GM18909 (cell line): ENCODE measurements around the gene KCNK18.
"Not testable (repeated sequence)": the region's sequence is repeated elsewhere in the genome, so short reads cannot be mapped to it uniquely, and the experiment has no call there.

Experiments
- ATAC-seq: cut with Tn5 transposase; IDR thresholded peaks from one replicate; pipeline ENCODE4 v1.9.1; 2021; ENCODE audit warnings: mild to moderate bottlenecking; ENCODE audit not compliant: unreplicated experiment, poor library complexity

Gene KCNK18

DNA sequence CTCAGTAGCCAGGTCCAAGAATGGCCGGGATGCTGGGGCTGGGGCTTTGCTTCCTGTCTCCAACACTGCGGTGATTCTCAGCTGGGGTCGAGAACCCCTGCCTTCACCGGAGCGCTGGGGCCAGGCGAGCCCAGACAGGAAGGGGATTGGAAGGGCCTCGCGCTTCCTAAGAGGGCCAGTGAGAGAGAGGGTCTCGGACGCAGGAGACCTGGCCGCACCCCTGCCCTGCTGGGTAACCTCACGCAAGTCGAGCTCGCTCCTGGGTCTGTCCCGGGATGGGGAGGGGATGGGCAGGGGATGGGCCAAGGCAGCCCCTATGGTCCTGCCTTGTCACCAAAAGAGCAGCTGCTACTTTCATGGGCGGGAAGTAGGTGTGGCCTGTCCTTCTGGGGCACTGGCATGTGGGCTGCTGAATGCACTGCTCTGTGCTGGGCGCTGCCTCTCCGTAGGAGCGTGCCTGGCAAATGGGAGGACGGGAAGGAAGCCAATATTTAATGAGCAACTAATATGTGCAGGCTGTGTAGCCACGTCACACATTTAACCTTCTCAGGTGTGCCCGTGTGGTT is 20.0 kb downstream of the KCNK18 start:
- ATAC-seq = peak; percentile 49

DNA sequence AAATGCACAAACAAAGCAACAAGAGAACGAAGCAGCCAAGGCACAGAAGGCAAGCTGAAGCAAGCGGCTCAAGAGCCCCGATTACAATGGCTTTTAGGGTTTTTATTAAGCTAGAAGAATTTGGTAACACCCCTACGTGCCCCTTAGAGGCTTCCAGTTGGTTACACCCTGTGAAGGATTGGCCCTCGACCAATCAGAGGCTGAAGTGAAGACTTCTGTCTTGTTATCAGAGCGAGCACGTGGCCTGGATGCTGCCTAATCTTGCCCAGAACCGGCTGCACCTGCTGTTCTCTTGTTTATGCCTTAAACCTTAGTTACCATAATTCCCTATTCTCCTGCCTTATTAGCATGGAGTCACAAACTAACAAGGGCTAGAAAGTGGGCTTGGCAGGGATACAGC is 21.4 kb downstream of the KCNK18 start:
- ATAC-seq = no peak

DNA sequence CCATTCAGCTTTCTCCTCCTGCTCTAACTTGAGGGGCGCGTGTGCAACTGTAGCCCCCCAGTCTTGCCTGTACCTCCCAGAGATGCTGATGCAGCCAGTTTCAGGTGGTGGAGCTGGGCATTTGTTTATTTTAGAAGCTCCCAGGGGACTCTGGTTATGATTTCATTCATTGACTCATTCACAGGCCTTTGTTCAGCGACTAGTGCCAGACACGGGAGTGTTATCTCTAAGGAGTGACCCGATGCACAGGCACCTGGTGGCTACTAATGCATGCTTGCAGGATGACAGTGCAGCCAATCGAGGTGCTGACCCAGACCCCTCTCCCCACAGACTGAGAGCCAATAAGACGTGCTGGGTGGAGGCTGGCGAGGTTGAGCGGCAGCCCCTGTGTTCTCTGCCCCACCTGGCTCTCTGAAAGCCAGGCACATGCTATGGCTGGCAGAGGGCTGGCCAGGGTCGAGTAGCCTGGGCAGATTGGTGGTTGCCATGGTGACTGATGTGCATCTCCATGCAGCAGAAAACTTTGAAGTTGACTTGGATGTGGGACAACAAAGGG is 23.9 kb downstream of the KCNK18 start:
- no peak for ATAC-seq

DNA sequence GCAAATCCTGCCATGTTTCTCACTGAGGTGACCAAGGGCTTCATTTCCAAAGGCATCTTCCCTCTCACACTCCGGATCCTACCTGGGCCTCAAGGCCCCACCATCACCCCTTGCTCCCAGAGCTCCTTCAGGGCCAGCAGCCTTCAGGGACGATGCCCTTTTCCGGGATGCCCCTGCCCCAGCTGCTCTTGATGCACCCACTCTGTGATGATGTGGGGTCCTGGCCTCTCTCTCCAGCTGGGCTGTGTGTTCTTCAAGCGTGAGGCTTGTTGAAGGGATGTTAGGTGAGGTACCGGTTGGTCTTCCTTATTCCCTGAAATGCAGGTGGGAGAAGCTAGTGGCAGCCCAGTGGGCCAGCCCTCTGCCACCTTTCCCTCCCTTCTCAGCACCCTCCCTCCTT is 25.3 kb downstream of the KCNK18 start:
- ATAC-seq = no peak

DNA sequence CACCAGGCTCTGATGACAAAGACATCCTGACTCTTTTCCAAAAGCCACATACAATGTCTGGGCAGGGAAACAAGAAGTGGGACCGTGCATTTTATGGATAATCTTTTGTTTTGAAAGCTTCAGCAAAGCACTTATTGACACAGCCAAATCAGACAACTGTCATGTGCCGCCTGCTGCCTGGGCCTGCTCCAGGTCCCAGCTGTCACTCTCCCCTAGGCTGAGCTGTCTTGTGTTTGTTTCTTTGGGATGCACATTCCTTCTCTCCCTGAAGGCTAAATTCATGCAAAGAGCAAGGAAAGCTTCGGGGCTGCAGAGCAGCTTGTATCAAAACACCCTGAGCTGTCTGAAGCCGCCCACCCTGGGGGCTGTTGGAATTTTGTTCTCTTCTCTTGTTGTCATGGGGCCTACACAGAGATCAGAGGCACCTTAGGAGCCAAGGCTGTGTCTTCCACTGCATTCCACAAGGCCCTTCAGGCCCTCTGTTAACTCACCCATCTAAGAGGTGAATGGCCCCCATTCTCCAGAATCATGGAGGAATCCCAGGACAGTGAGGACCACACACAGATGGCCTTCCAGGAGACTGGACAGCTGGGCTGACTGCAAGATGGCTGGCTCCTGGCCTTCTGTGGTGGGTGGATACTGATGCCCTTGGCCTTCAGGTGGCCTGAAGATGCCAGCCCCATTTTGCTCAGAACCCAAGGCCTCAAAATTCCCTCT is 25.8 kb downstream of the KCNK18 start:
- ATAC-seq = no peak

DNA sequence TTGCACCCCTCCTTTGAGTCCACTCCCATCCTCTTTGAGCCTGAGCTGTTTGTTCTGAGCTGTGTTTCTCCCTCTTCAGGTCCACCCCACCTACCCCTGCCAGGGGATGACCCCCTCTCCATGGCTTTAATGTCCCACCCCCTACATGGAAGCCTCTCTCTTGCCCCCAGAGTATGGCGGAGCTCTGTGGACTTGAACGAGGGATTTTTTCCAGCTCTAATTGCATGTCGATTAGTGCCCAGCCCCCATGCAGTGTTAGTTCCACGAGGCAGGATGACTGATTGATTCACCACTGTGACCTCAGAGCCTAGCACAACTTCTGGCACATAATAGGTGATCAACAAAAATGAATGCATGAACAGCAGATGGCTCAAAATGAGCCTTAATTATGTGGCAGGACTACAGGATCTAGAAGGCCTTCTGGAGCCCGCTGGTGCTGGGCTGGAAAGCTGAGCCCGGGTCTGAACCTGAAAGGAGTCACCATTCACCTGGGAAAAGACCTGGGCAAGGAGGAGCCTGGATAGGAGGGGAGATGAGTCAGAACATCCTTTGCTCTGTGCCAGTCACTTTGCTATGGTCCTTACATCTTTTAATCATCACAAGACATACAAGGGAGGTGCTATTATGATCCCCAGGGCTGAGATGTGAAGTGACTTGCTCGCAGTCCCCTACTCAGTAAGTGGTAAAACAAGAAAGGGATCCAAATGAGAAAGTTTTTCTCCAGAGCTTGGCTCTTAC is 26.6 kb downstream of the KCNK18 start:
- no peak for ATAC-seq

DNA sequence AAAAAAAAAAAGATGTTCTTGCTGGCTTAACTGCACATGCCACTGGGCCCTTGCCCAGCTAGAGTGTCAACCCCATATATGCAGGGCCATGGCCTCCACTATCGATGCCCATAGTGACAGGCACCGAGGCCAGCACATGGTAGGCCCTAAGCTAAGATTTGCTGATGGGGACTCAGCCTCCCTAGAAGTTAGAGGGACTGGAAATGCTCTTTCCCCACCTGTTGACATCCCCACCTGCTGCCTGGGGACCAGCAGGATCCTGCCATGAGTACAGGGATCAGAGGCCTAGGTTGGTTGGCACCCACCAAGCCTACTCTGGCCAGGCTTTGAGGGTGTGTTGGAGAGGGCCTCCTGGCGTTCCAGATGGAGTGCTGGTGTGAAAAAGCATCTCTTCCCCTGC is 27.6 kb downstream of the KCNK18 start:
- ATAC-seq = no peak

DNA sequence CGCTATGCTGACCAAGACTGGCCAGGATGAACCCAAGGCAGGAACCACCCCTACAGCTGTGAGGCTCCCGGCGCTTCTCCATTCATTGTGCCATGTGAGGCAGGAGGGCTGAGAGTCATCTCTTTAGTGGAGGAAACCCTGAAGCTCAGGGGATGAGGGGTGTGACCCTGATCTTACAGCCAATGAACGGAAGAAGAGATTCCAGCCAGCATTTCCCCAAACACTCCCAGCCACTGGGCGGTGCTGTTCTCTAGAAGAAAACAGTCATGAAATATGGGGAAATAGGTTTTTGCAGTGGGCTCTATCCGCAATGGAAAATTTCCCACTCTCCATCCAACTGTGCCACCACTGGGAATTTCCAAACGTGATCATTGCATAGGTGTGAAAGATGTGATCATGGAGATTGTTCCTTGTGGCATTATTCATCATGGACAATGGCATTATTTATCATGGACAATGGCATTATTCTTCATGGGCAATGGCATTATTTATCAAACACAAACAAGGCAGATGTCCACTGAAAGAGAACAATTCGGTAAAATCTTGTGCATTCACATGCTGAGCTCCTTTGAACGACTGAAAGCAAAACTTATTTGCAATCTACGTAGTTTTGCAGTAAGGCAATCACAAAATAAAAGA is 29.6 kb downstream of the KCNK18 start:
- ATAC-seq = no peak

DNA sequence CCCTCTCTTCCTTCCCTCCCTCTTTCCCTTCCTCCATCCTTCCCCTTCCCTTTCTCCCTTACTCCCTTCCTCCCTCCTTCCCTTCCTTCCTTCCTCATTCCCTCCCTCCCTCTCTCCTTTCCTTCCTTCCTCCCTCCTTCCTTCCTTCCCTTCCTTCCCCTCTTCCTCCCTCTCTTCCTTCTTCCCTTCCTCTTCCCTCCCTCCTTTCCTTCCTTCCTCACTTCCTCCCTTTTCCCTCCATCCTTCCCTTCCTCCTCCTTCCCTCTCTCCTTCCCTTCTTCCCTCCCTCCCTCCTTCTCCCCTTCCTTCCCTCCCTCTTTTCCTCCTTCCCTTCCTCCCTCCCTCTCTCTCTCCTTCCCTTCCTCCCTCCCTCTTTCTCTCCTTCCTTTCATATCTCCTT is 30.9 kb downstream of the KCNK18 start:
- ATAC-seq = no peak

DNA sequence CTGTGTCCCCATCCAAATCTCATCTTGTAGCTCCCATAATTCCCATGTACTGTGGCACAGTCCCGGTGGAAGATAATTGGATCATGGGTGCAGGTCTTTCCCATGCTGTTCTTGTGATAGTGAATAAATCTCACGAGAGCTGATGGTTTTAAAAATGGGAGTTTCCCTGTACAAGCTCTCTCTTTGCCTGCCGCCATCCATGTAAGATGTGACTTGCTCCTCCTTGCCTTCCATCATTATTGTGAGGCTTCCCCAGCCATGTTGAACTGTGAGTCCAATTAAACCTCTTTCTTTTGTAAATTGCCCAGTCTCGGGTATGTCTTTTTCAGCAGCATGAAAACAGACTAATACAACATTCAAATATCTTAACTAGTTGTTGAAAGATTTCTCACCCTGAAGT is 32.8 kb downstream of the KCNK18 start:
- ATAC-seq = not testable (repeated sequence)

DNA sequence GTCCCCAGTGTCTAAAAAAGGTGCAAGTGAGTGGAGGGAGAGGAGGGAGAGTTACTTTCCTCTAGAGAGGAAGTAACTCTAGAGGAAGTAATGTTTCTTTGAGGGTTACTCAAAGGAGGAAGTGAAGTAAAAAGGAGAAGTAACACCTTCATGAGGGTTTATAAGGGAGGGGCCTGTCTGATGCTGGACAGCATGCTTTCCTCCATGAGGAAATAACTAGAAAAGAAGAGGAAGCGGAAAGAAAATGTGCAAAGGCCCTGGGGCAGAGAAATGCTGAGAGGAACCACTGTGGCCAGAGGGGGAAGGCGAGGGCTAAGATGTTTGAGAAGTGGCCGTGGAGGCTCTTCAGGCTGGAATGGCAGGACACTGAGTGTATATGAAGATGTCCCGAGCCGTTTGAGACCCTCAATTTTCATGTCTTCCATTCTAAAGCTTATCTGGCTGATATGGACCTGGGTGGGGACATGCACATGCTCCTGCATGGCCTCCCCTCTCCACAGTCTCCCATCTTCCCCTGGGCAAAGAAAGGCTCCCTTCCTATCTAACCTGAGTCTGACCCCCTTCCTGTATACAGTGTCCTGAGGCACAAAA is 40.2 kb downstream of the KCNK18 start:
- ATAC-seq = peak; percentile 69

DNA sequence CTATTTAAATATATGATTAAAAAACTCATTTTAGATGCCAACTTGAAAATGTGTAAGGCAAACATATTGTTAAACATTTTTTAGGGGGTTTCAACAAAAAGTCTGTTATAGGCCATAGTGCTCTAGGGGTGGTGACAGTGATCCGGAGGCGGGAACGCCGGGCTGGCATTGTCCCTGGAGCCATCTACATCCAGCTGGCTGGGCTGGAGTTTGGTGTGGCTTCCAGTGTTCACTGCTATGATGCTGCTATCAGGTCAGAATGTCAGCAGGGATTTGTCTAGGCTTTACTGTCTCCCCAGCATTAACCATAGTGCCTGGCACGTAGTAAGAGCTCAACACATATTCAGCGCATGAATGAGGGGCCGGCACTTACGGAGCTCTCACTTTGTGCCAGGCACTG is 41.8 kb downstream of the KCNK18 start:
- no peak for ATAC-seq

DNA sequence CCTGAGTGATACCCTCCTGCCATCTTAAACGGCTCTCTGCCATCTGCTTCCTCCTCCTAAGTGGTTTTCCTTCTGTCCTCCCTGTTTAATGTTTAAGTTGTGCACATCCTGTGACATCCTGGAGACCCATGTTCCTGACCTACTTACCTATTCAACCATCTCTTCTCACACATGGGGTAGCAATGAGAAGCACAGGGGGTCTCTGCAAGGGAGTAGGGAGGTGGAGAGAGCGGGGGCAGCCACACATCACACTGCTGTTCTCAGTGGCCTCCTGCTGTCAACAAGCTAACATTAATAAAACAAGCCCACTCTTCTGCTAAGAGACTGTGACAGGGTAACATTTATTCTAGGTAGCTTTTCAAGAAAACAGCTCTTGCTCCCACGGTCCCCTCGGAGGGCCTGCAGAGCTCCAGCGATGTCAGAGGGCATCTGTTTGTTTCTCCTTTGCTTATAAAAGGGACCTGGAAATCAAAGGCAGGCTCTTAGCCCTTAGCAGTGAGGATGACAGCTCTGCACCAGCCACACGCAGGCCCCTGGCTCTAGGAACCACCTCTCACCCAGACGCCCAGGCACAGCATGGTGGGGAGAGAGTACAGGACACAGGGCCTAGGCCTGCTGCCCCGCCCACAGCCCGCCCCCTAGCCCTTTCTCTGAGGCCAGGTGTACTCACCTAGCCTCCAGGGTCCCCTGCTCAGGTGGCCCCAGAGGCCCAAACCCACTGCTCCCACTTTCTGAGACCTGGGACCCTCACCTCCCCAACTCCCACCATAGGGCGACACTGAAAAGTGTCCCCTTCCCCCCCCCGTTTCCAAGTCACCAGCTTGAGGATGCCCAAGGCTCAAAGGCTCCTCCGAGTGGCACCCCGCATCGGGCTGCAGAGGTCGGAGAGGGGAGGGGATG is 42.7 kb downstream of the KCNK18 start:
- no peak for ATAC-seq

DNA sequence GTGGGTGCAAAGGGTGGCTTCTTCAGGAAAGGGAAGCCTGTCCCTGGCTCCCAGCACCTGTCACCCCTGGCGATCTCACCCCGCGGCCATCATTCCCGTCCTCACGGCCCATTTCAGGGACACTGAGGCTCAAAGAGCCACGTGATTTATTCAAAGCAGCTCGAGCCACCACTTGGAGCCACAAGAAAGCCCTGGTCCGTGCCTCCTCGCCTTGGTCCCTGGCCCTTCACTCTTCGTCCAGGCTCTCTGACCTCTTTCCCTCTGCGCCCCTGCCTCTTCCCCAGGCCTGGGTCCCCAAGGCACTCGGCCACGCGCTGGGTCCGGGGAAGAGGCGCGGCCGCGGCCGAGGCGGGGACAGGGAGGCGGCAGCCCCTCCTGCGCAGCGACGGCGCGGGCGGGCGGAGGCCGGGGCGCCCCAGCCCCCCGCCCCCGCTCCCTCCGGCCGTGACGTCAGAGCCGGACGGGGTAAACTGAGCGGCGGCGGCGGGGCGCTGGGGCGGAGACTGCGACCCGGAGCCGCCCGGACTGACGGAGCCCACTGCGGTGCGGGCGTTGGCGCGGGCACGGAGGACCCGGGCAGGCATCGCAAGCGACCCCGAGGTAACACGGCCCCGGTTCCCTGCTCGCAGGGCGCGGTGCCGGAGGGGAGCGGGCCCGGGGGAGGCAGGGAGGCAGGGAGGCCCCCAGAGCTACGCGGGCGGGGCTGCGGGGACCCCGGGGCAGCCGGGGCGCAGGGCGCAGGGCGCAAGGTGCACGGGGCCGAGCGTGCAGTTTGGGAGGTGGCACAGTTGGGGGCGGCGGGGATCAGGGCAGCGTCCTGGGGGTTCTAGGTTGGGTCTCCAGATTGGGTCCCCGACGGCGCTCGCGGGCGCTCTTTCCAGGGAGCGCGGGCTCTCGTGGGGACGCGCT is 43.6 kb downstream of the KCNK18 start, which contains the start of gene SLC18A2:
Gene SLC18A2 (plus strand): TSS at position 494 of the 909 bp plus-strand sequence. CDS start 580 bp downstream, outside the sequence.
- ATAC-seq = no peak

DNA sequence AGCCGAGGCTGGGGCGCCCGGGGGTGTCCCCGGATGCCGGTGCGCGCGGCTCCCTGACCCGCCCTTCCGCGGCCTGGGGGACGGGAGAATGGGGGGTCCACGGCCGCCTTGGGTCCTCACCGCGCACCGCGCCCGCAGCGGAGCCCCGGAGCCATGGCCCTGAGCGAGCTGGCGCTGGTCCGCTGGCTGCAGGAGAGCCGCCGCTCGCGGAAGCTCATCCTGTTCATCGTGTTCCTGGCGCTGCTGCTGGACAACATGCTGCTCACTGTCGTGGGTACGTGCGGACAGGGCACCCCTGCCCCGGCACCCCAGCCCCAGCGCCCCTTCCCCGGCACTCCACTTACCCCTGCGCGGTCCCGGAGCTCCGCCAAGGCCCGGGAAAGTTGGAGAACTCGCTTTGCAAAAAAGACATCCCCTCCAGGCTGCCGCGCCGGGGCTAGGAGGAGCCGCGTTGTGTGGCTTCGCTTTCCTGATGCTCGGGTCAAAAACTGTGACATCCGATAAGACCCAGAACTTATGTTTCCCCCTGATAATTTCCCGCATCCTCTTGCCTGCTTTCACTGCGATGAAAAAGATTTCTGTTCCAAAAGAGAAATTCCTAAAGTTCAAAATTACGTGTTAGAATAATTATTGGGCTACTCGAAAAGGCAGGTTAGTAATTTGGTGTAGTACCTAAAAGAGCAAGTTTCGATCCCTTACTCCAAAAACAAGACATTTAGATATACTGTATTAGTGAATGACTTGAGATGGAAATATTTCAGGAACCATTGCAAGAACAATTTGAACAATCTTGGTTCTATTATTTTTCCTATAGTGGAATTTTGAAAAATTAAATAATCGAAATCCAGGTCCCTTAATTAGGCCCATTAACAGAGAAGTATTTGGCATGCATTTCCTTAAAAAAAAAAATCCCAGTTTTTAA is 44.5 kb downstream of the KCNK18 start:
- no peak for ATAC-seq

DNA sequence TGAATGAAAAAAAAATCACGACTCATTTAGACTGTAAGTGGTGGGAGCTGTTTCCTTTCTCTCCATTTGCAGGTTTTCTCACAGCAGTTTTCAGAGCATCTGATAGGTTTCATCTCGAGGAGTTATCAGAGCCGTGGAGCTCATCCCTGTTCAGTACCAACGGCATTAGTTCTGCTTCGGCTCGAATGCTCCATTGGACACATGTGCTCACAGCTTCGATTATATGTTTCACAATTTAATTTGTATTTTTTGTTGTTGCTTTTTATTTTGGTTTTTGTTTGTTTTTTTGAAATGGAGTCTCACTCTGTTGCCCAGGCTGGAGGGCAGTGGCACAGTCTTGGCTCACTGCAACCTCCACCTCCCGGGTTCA is 45.2 kb downstream of the KCNK18 start:
- ATAC-seq = no peak

DNA sequence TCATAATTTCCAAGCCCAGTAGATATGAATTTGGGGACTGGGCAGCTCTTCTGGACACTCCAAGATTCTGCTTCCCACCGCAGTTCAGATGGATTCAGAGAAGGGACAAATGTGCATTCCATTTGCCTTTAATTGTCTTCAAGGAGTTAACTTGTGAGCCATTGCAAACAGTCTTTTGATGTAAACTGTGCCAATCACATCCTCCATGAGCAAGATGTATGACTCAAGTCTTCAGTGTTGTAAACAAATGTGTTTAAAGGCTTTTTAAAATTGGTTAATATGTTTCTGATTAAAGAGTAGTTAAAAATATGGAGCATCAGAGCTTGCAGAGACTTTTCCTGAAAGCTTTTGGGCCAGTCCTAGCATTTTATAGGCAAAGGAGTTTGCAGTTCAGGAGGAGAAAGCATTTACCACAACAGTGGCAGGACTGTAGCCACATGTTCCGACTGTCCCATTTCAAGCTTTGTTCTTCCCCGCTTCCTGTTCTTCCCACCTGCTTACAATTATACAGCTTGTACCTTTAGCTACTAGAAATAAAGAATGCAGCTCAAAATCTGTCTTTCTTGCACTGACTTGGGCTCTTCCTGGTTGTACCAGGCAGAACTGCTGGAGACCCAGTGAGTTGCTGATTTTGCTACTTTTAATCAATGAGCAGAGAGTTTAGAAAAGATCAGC is 49.8 kb downstream of the KCNK18 start:
- no peak for ATAC-seq
